ENCODE data around the gene KIAA0930. TPM values are rescaled to one million over a fixed set of nuclear protein-coding genes. Genes with fewer than 3 reads are reported as not detected.

Gene KIAA0930
- total RNA-seq, 1 donor from 2014 or later = 18.6 TPM

GRCh38 chr22:45237065-45237990, 3.4 kb downstream of the KIAA0930 start:
- no peak for DNase-seq
- no peak for TF ChIP-seq CTCF (IDR thresholded peaks at IDR 0.05; ENCODE audit: borderline replicate concordance)
- intact Hi-C loops (cut with micrococcal nuclease) = no loop called here
- Histone ChIP-seq H3K36me3 (no peaks in the 10 kb centered on the region), H3K4me1 (peaks cover 21% of the 10 kb centered on the region), H3K27ac (replicated peaks) (no peak overlapping the region), H3K27me3 (ENCODE audit: low read depth) (no peaks in the 10 kb centered on the region), H3K4me3 (no peak overlapping the region), H3K9me3 (replicated peaks) (no peaks in the 10 kb centered on the region)

- Histone ChIP-seq H3K9me3 (replicated peaks) (no peaks in the 10 kb centered on the region), H3K27me3 (ENCODE audit: low read depth) (no peaks in the 10 kb centered on the region), H3K4me3 (no peak overlapping the region), H3K36me3 (no peaks in the 10 kb centered on the region), H3K4me1 (peaks cover 17% of the 10 kb centered on the region), H3K27ac (replicated peaks) (no peak overlapping the region)
- DNase-seq = no peak
- TF ChIP-seq CTCF (IDR thresholded peaks at IDR 0.05; ENCODE audit: borderline replicate concordance) = no peak
- intact Hi-C loops (cut with micrococcal nuclease) = no loop called here
Observed at GRCh38 chr22:45235851-45236342, 4.8 kb downstream of the KIAA0930 start.

- H3K27ac ChIP-seq (replicated peaks) = peak overlapping the region; percentile 34
- TF ChIP-seq CTCF (IDR thresholded peaks at IDR 0.05; ENCODE audit: borderline replicate concordance) = no peak
- intact Hi-C loops (cut with micrococcal nuclease) = no loop called here
- no peak for DNase-seq
- no peaks in the 10 kb centered on the region for H3K27me3 ChIP-seq (ENCODE audit: low read depth)
- H3K4me1 ChIP-seq = peaks cover 15% of the 10 kb centered on the region
- H3K9me3 ChIP-seq (replicated peaks) = no peaks in the 10 kb centered on the region
- H3K4me3 ChIP-seq = no peak overlapping the region
- no peaks in the 10 kb centered on the region for H3K36me3 ChIP-seq
Observed at GRCh38 chr22:45235101-45235777, 5.5 kb downstream of the KIAA0930 start.

- Histone ChIP-seq H3K9me3 (replicated peaks) (no peaks in the 10 kb centered on the region), H3K4me1 (peaks cover under 1% of the 10 kb centered on the region), H3K27ac (replicated peaks) (no peak overlapping the region), H3K27me3 (ENCODE audit: low read depth) (no peaks in the 10 kb centered on the region), H3K4me3 (no peak overlapping the region), H3K36me3 (no peaks in the 10 kb centered on the region)
- TF ChIP-seq CTCF (IDR thresholded peaks at IDR 0.05; ENCODE audit: borderline replicate concordance) = no peak
- intact Hi-C loops (cut with micrococcal nuclease) = no loop called here
- DNase-seq = no peak
Observed at GRCh38 chr22:45233827-45234226, 6.9 kb downstream of the KIAA0930 start.

- H3K4me3 ChIP-seq = no peak overlapping the region
- no peaks in the 10 kb centered on the region for H3K4me1 ChIP-seq
- H3K27ac ChIP-seq (replicated peaks) = no peak overlapping the region
- no peak for DNase-seq
- no peaks in the 10 kb centered on the region for H3K36me3 ChIP-seq
- TF ChIP-seq CTCF (IDR thresholded peaks at IDR 0.05; ENCODE audit: borderline replicate concordance) = no peak
- intact Hi-C loops (cut with micrococcal nuclease) = no loop called here
- no peaks in the 10 kb centered on the region for H3K9me3 ChIP-seq (replicated peaks)
- no peaks in the 10 kb centered on the region for H3K27me3 ChIP-seq (ENCODE audit: low read depth)
Observed at GRCh38 chr22:45233386-45233785, 7.3 kb downstream of the KIAA0930 start.
